Prostate gland (tissue), 2 donors: ENCODE results near the gene STX5. TPM values are rescaled to one million over a fixed set of nuclear protein-coding genes. Genes with fewer than 3 reads are reported as not detected.

Experiments
- DNase-seq: peaks from one replicate; pipeline ENCODE4 v3.0.0-alpha.2; 2019; ENCODE audit warnings: low spot score
- H3K27ac ChIP-seq, 2 donors: fragments of 200-600 bp; sonication (generic); 2 replicates each; pipeline ENCODE4 v1.5.1; 2017 to 2019
- H3K27me3 ChIP-seq: fragments of 200-600 bp; sonication (generic); replicated peaks from 2 replicates; pipeline ENCODE4 v1.5.1; 2019; ENCODE audit not compliant: insufficient read depth
- H3K36me3 ChIP-seq, 2 donors: fragments of 200-600 bp; sonication (generic); 1 replicate in 1 of 2; 2 replicates in 1 of 2; pipeline versions ENCODE4 v1.5.1 to v1.8.1; 2017 to 2019
- H3K4me1 ChIP-seq: fragments of 200-600 bp; sonication (generic); replicated peaks from 2 replicates; pipeline ENCODE4 v1.5.1; 2019
- H3K4me3 ChIP-seq, 2 donors: fragments of 200-600 bp; sonication (generic); 2 replicates each; pipeline ENCODE4 v1.5.1; 2017 to 2019
- H3K9me3 ChIP-seq: fragments of 200-600 bp; sonication (generic); 2 replicates; pipeline ENCODE4 v1.5.1; 2017
- CTCF ChIP-seq, 4 experiments: fragments of 200-600 bp in 2 of 4; fragments of 450-650 bp in 2 of 4; sonication (generic) in 2 of 4; IDR thresholded peaks; 1 replicate in 3 of 4; 2 replicates in 1 of 4; pipeline ENCODE4 v1.5.1; 2016 to 2019; ENCODE audit warnings: antibody characterized with exemption in 4 of 4, mild to moderate bottlenecking in 2 of 4, moderate library complexity in 2 of 4
- POLR2A ChIP-seq: fragments of 450-650 bp; IDR thresholded peaks from one replicate; pipeline ENCODE4 v1.6.1; 2016; ENCODE audit warnings: antibody characterized with exemption, mild to moderate bottlenecking
- POLR2AphosphoS5 ChIP-seq: sonication (generic); formaldehyde crosslinking; IDR thresholded peaks from one replicate; pipeline ENCODE4 v1.6.1; 2017; ENCODE audit warnings: antibody characterized with exemption
- WGBS: methylation state at CpG from one replicate; pipeline ENCODE4 v1.1.5; 2018; 5-methylcytosine and 5-hydroxymethylcytosine counted together
- intact Hi-C: fragments of 100-400 bp; cut with DNase I; formaldehyde crosslinking; loops from one replicate; pipeline ENCODE4 v1.14.2; 2022
- total RNA-seq, 2 donors: library from RNA; depleted of rRNA; stranded (reverse); fragments of >200 nt; gene quantifications; one replicate each; pipeline ENCODE4 v1.1.0, GENCODE V29; 2016

Gene STX5
- total RNA-seq, 2 donors from 2014 or later, result 34.5 to 57.5 TPM

GRCh38 chr11:62788991-62789390 is 42.9 kb downstream of the STX5 start:
- Histone ChIP-seq H3K27me3 (no peaks in the 10 kb centered on the region), H3K9me3 (no peaks in the 10 kb centered on the region), H3K27ac (peak overlapping the region in 1 of 2 donors; percentile 98), H3K4me1 (peaks cover 25% of the 10 kb centered on the region), H3K4me3 (no peak overlapping the region), H3K36me3 (peaks cover 4 to 9% of the 10 kb centered on the region in 2 donors)
- intact Hi-C loops, result loop anchor here (5.0 kb wide), 1 partner anchor 93 kb away; the partner anchor contains the start of gene SLC3A2
- no peak for TF ChIP-seq POLR2AphosphoS5
- no peak for TF ChIP-seq POLR2A
- TF ChIP-seq CTCF (IDR thresholded peaks at IDR 0.05), result no peak
- 65% methylated on average over 5 of the region's 5 CpGs for WGBS
- DNase-seq, result no peak

- H3K27ac ChIP-seq, result peak within 1 kb of the TSS; percentile 94 to 98
- WGBS, result under 1% methylated on average over 51 of the region's 88 CpGs
- TF ChIP-seq POLR2A, result peak; percentile 98
- TF ChIP-seq POLR2AphosphoS5, result peak; percentile 100
- TF ChIP-seq CTCF (IDR thresholded peaks at IDR 0.05), result peak in 3 of 4 experiments; percentile 34 to 77 (median 59)
These were observed 44.7 kb downstream of the STX5 start, which contains the start of gene TMEM179B for GRCh38 chr11:62787005-62787759. Gene TMEM179B, plus strand, starts transcription at chr11:62787402. Its CDS starts 30 bp downstream, at chr11:62787432.

GRCh38 chr11:62786318-62787004 is 45.4 kb downstream of the STX5 start:
- peak overlapping the region; percentile 94 to 98 for H3K27ac ChIP-seq
- peaks cover 19% of the 10 kb centered on the region for H3K4me1 ChIP-seq
- peaks cover 4 to 9% of the 10 kb centered on the region in 2 donors for H3K36me3 ChIP-seq
- peak; percentile 87 for DNase-seq
- no peaks in the 10 kb centered on the region for H3K27me3 ChIP-seq
- WGBS, result 2% methylated on average over 42 of the region's 51 CpGs
- TF ChIP-seq POLR2AphosphoS5 (peak; percentile 55), POLR2A (no peak), CTCF (IDR thresholded peaks at IDR 0.05) (peak; percentile 89 to 99 (median 94))
- no peaks in the 10 kb centered on the region for H3K9me3 ChIP-seq
- intact Hi-C loops, result loop anchor here (2.0 to 5.0 kb wide), 2 partner anchors 76 to 96 kb away; partner anchors contain the start of gene SLC3A2
- H3K4me3 ChIP-seq, result peak overlapping the region; percentile 90 to 93

More at GRCh38 chr11:62787005-62787759, 44.7 kb downstream of the STX5 start, which contains the start of gene TMEM179B:
- DNase-seq, result peak; percentile 99
- H3K4me3 ChIP-seq, result peak within 1 kb of the TSS; percentile 90 to 93
- no peaks in the 10 kb centered on the region for H3K27me3 ChIP-seq
- peaks cover 4 to 9% of the 10 kb centered on the region in 2 donors for H3K36me3 ChIP-seq
- H3K4me1 ChIP-seq, result peaks cover 20% of the 10 kb centered on the region
- intact Hi-C loops, result loop anchor here (2.0 to 5.0 kb wide), 2 partner anchors 76 to 95 kb away; partner anchors contain the start of gene SLC3A2
- H3K9me3 ChIP-seq, result no peaks in the 10 kb centered on the region

DNA sequence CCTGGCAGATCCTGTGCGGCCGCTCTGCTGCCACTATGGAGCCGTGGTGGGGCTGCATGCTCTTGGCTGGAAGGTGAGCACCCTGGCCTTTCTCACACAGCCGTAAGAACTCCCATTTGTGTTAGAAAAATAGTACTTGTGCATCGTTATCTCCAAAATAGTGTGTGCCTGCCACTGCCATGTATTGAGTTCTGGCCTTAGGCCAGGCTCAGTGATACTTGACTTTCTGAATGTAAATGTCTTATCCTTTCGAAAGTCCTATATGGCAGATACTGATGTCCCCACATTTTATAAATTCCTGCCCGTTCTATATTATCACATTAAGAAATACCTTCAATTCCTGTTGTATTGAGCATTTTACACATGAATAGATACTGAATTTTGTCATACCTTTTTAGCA is 49.1 kb downstream of the STX5 start:
- no peak for DNase-seq
- H3K27me3 ChIP-seq, result no peaks in the 10 kb centered on the region
- whole genome bisulfite sequencing, result 96% methylated on average over 5 of the region's 7 CpGs
- intact Hi-C loops, result no loop called here
- H3K36me3 ChIP-seq, result no peaks in the 10 kb centered on the region
- TF ChIP-seq CTCF (IDR thresholded peaks at IDR 0.05), result no peak
- no peak for TF ChIP-seq POLR2AphosphoS5
- TF ChIP-seq POLR2A, result no peak
- no peak overlapping the region for H3K4me3 ChIP-seq
- H3K4me1 ChIP-seq, result peaks cover 7% of the 10 kb centered on the region
- H3K9me3 ChIP-seq, result no peaks in the 10 kb centered on the region
- no peak overlapping the region for H3K27ac ChIP-seq
